ENCODE results near the gene LUZP1. TPM values are rescaled to one million over a fixed set of nuclear protein-coding genes. Genes with fewer than 3 reads are reported as not detected.

The LUZP1 gene
- total RNA-seq, 1 experiment from 2014 or later, result 40.2 TPM

DNA sequence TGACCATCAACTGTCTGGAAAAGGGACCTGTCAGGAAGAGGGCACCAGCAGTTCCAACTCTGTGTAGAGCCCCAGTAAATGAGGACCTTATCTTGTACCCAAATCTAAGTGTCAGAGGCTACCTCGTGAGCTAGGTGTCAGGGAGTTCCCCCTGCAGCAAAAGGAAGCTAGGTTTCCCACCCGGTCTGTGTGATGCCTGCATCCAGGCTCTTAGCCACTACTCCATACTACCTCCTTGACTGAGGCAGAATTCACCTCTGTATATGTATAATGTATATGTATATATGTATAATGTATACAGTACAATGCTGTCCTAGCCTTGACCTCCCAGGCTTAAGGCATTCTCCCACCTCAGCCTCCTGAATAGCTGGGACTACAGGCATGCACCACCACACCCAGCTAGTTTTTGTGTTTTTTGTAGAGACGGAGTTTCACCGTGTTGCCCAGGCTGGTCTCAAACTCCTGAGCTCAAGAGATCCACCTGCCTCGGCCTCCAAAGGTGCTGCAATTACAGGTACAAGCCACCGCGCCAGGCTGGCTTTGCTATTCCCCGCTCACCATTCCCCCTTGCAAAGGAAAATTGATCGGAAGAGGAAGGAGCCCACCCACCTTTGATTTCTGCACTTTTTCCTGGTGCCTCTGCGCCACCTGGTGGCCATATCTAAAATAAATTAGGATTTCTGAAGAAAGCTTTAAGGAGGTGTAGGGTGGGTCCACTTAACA, 15.7 kb upstream of the LUZP1 start:
- Histone ChIP-seq H3K27me3 (ENCODE audit: control insufficient read depth, insufficient read depth, low read length) (no peaks in the 10 kb centered on the region), H3K4me1 (ENCODE audit: control insufficient read depth, insufficient read depth, low read length) (peaks cover 6% of the 10 kb centered on the region), H3K4me3 (ENCODE audit: low read depth in 2 of 2, low read length in 2 of 2) (peak overlapping the region; percentile 8 to 54; a peak in 3 of 4 replicates), H3K36me3 (ENCODE audit: control insufficient read depth, insufficient read depth, low read length) (no peaks in the 10 kb centered on the region), H3K27ac (ENCODE audit: low read length) (no peak overlapping the region), H3K9me3 (ENCODE audit: control insufficient read depth, insufficient read depth, low read depth, low read length) (no peaks in the 10 kb centered on the region)
- in situ Hi-C loops (cut with HindIII; ENCODE audit: low pct_unique_long_range_greater_than_20kb, low sequenced_read_pairs), result loop anchor here (25.0 kb wide), 1 partner anchor 97 kb away; no protein-coding TSS in a partner anchor
- ATAC-seq, result peak; percentile 71
- BruUV-seq (replicated peaks), result no TSS peak
- TF ChIP-seq, protein P1, sequence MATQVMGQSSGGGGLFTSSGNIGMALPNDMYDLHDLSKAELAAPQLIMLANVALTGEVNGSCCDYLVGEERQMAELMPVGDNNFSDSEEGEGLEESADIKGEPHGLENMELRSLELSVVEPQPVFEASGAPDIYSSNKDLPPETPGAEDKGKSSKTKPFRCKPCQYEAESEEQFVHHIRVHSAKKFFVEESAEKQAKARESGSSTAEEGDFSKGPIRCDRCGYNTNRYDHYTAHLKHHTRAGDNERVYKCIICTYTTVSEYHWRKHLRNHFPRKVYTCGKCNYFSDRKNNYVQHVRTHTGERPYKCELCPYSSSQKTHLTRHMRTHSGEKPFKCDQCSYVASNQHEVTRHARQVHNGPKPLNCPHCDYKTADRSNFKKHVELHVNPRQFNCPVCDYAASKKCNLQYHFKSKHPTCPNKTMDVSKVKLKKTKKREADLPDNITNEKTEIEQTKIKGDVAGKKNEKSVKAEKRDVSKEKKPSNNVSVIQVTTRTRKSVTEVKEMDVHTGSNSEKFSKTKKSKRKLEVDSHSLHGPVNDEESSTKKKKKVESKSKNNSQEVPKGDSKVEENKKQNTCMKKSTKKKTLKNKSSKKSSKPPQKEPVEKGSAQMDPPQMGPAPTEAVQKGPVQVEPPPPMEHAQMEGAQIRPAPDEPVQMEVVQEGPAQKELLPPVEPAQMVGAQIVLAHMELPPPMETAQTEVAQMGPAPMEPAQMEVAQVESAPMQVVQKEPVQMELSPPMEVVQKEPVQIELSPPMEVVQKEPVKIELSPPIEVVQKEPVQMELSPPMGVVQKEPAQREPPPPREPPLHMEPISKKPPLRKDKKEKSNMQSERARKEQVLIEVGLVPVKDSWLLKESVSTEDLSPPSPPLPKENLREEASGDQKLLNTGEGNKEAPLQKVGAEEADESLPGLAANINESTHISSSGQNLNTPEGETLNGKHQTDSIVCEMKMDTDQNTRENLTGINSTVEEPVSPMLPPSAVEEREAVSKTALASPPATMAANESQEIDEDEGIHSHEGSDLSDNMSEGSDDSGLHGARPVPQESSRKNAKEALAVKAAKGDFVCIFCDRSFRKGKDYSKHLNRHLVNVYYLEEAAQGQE (IDR thresholded peaks at IDR 0.05; ENCODE audit: insufficient read depth in 1 of 2, low read depth in 2 of 2, low read length in 1 of 2), result no peak
- TF ChIP-seq, protein P2, sequence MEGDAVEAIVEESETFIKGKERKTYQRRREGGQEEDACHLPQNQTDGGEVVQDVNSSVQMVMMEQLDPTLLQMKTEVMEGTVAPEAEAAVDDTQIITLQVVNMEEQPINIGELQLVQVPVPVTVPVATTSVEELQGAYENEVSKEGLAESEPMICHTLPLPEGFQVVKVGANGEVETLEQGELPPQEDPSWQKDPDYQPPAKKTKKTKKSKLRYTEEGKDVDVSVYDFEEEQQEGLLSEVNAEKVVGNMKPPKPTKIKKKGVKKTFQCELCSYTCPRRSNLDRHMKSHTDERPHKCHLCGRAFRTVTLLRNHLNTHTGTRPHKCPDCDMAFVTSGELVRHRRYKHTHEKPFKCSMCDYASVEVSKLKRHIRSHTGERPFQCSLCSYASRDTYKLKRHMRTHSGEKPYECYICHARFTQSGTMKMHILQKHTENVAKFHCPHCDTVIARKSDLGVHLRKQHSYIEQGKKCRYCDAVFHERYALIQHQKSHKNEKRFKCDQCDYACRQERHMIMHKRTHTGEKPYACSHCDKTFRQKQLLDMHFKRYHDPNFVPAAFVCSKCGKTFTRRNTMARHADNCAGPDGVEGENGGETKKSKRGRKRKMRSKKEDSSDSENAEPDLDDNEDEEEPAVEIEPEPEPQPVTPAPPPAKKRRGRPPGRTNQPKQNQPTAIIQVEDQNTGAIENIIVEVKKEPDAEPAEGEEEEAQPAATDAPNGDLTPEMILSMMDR (IDR thresholded peaks at IDR 0.05), result peak; percentile 85
- ChIA-PET POLR2A (interaction anchor here (0.6 kb wide), 2 partner anchors 14 to 172 kb away, joined by 3 read pairs; no protein-coding TSS in a partner anchor), CTCF (interaction anchor here (0.6 to 4.2 kb wide), 15 partner anchors 8 to 212 kb away, joined by 3 to 49 read pairs (median 4); partner anchors contain the start of gene LACTBL1)
- intact Hi-C loops (cut with micrococcal nuclease; ENCODE audit: unreplicated experiment), result loop anchor here (1.0 to 2.0 kb wide), 2 partner anchors 86 to 208 kb away; no protein-coding TSS in a partner anchor
- DNase-seq (ENCODE audit: low read depth, low spot score), result no peak

DNA sequence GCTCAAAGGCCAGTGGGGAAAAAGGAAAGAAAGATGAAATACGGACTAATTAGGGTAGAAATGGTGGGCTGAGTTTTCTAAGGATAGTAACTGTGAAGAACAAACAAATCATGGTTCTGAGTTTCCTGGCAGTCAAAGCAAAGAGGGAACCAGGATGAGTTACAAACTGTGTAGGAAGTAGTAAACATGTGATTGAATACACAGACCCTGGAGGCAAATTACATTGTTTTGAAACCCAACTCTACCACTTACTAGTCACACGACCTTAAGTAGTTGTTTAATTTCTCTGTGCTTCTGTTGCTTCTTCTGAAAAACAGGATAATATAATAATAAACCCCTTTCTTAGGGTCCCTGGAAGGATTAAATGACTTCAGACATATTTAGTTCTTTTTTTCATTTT, 11.2 kb upstream of the LUZP1 start:
- BruUV-seq (replicated peaks), result no TSS peak
- H3K27ac ChIP-seq (ENCODE audit: low read length), result no peak overlapping the region
- ChIA-PET POLR2A (interaction anchor here (0.8 kb wide), 1 partner anchor 504 kb away, joined by 11 read pairs; no protein-coding TSS in a partner anchor), CTCF (interaction anchor here (1.4 kb wide), 1 partner anchor 81 kb away, joined by 4 read pairs; no protein-coding TSS in a partner anchor)
- no peaks in the 10 kb centered on the region for H3K9me3 ChIP-seq (ENCODE audit: control insufficient read depth, insufficient read depth, low read depth, low read length)
- in situ Hi-C loops (cut with HindIII; ENCODE audit: low pct_unique_long_range_greater_than_20kb, low sequenced_read_pairs), result loop anchor here (25.0 kb wide), 1 partner anchor 93 kb away; no protein-coding TSS in a partner anchor
- TF ChIP-seq, protein P1 (IDR thresholded peaks at IDR 0.05; ENCODE audit: insufficient read depth in 1 of 2, low read depth in 2 of 2, low read length in 1 of 2), result no peak
- TF ChIP-seq POLR2AphosphoS5 (IDR thresholded peaks at IDR 0.05; ENCODE audit: low read depth, low read length), result no peak
- TF ChIP-seq, protein P2 (IDR thresholded peaks at IDR 0.05), result no peak
- TF ChIP-seq SIN3A (IDR thresholded peaks at IDR 0.05; ENCODE audit: borderline replicate concordance, insufficient read depth, low read depth, low read length), result no peak
- TF ChIP-seq TCF7L2 (IDR thresholded peaks at IDR 0.05; ENCODE audit: low read depth, low read length), result no peak
- intact Hi-C loops (cut with micrococcal nuclease; ENCODE audit: unreplicated experiment), result no loop called here
- no peaks in the 10 kb centered on the region for H3K27me3 ChIP-seq (ENCODE audit: control insufficient read depth, insufficient read depth, low read length)
- H3K36me3 ChIP-seq (ENCODE audit: control insufficient read depth, insufficient read depth, low read length), result no peaks in the 10 kb centered on the region
- H3K4me3 ChIP-seq (ENCODE audit: low read depth in 2 of 2, low read length in 2 of 2), result no peak overlapping the region
- ATAC-seq, result no peak
- peaks cover 6% of the 10 kb centered on the region for H3K4me1 ChIP-seq (ENCODE audit: control insufficient read depth, insufficient read depth, low read length)
- no peak for DNase-seq (ENCODE audit: low read depth, low spot score)

Measured in Panc1 (cell line).